SJCRH30 (cell line): ENCODE data around the gene RNF212. TPM values are rescaled to one million over a fixed set of nuclear protein-coding genes. Genes with fewer than 3 reads are reported as not detected.

Source experiments
- DNase-seq, 2 experiments: peaks; one replicate each; pipeline ENCODE4 v3.0.0-alpha.2; 2015 to 2020
- H3K27ac ChIP-seq: fragments of 250-450 bp; sonication (Bioruptor Pico); 2 replicates; pipeline ENCODE4 v1.5.1; 2020; ENCODE audit warnings: mild to moderate bottlenecking, moderate library complexity
- H3K27me3 ChIP-seq: fragments of 250-450 bp; sonication (Bioruptor Pico); 2 replicates; pipeline ENCODE4 v1.5.1; 2020; ENCODE audit warnings: mild to moderate bottlenecking, moderate library complexity
- H3K36me3 ChIP-seq: fragments of 250-450 bp; sonication (Bioruptor Pico); 2 replicates; pipeline ENCODE4 v1.5.1; 2020; ENCODE audit warnings: mild to moderate bottlenecking, moderate library complexity
- H3K4me1 ChIP-seq: fragments of 250-450 bp; sonication (Bioruptor Pico); 2 replicates; pipeline ENCODE4 v1.5.1; 2020; ENCODE audit warnings: mild to moderate bottlenecking, moderate library complexity
- H3K4me3 ChIP-seq: fragments of 250-450 bp; sonication (Bioruptor Pico); 2 replicates; pipeline ENCODE4 v1.5.1; 2020; ENCODE audit warnings: mild to moderate bottlenecking, moderate library complexity
- H3K9me3 ChIP-seq: fragments of 250-450 bp; sonication (Bioruptor Pico); replicated peaks from 2 replicates; pipeline ENCODE4 v1.5.1; 2020; ENCODE audit warnings: mild to moderate bottlenecking, moderate library complexity
- total RNA-seq: library from RNA; depleted of rRNA; stranded (reverse); fragments of >200 nt; shearing (Covaris generic); gene quantifications from 2 replicates; pipeline ENCODE4 v1.2.3, GENCODE V29; 2014

RNF212 gene
- total RNA-seq, 1 experiment from 2014 or later = not detected

DNA sequence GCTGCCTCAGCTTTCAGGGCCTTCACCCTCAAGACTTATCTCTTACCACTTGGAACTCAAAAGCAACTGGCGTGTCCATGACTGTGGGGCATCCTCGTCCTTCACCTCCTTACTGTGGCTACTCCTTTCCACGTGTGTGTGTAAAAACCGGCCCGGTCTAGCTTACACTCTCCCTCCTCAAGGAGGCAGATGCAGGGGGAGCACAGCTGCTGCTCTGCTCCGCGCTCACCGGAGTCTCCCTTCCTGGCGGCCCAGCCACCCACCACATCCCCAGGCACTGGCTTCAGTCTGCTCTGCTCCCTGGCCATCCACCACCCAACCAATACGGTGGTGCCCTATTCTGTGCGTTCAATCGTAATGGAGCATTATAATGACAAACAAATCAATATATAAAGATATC, 8.3 kb downstream of the RNF212 start:
- 0 out of 2 replicates have a peak, but pooled peaks cover 2% of the 10 kb centered on the region for H3K36me3 ChIP-seq
- H3K4me3 ChIP-seq = no peak overlapping the region
- no peaks in the 10 kb centered on the region for H3K9me3 ChIP-seq
- no peaks in the 10 kb centered on the region for H3K27me3 ChIP-seq
- H3K27ac ChIP-seq = no peak overlapping the region
- no peak for DNase-seq
- 0 out of 2 replicates have a peak, but pooled peaks cover 2% of the 10 kb centered on the region for H3K4me1 ChIP-seq

DNA sequence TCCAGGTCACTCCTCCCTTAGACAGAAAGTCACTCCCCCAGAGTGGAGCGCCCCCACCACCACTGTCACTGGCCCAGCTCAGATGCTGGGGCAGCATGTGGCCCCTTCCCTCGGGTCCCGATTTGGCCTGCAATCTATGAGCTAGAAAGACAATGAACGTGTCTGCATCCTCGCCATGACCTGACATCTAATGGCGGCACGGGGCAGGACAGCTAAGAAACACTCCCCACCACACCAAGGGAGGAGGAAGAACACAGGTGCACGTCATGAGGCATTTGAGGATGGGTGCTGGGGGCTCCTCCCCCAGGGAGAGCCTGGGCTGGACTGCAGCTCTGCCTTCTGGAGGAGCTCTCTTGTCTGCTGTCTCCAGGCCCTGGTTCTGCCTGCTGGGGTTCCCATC, 8.7 kb downstream of the RNF212 start:
- H3K9me3 ChIP-seq = no peaks in the 10 kb centered on the region
- H3K4me1 ChIP-seq = 0 out of 2 replicates have a peak, but pooled peaks cover 2% of the 10 kb centered on the region
- 0 out of 2 replicates have a peak, but pooled peaks cover 2% of the 10 kb centered on the region for H3K36me3 ChIP-seq
- no peak overlapping the region for H3K27ac ChIP-seq
- no peak overlapping the region for H3K4me3 ChIP-seq
- H3K27me3 ChIP-seq = no peaks in the 10 kb centered on the region
- no peak for DNase-seq

- Histone ChIP-seq H3K4me1 (0 out of 2 replicates have a peak, but pooled peaks cover 2% of the 10 kb centered on the region), H3K4me3 (no peak overlapping the region), H3K9me3 (no peaks in the 10 kb centered on the region), H3K27ac (no peak overlapping the region), H3K36me3 (0 out of 2 replicates have a peak, but pooled peaks cover 2% of the 10 kb centered on the region), H3K27me3 (no peaks in the 10 kb centered on the region)
- DNase-seq = no peak
Observed at GRCh38 chr4:1099684-1100335, 13.6 kb downstream of the RNF212 start.

GRCh38 chr4:1099270-1099669, 14.1 kb downstream of the RNF212 start:
- no peaks in the 10 kb centered on the region for H3K27me3 ChIP-seq
- 0 out of 2 replicates have a peak, but pooled peaks cover under 1% of the 10 kb centered on the region for H3K4me1 ChIP-seq
- DNase-seq = no peak
- no peaks in the 10 kb centered on the region for H3K9me3 ChIP-seq
- H3K4me3 ChIP-seq = no peak overlapping the region
- no peak overlapping the region for H3K27ac ChIP-seq
- H3K36me3 ChIP-seq = 0 out of 2 replicates have a peak, but pooled peaks cover 2% of the 10 kb centered on the region

GRCh38 chr4:1098311-1098925, 14.9 kb downstream of the RNF212 start:
- Histone ChIP-seq H3K36me3 (0 out of 2 replicates have a peak, but pooled peaks cover 2% of the 10 kb centered on the region), H3K27me3 (no peaks in the 10 kb centered on the region), H3K4me1 (no peaks in the 10 kb centered on the region), H3K27ac (no peak overlapping the region), H3K4me3 (no peak overlapping the region), H3K9me3 (no peaks in the 10 kb centered on the region)
- no peak for DNase-seq

DNA sequence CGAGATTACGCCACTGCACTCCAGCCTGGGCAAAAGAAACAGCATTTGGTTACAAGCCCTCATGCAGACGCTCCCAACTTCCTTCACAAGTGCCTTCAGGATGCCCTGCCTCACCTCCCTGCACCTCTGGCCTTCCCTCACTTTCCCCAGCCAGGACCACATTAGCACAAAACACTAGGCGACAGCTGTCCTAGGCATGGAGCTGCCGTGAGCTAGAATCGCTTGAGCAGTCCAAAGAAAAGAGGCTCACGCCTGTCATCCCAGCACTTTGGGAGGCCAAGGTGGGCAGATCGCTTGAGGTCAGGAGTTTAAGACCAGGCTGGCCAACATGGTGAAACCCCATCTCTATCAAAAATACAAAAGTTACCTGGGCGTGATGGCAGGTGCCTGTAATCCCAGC, 15.8 kb downstream of the RNF212 start:
- Histone ChIP-seq H3K27me3 (no peaks in the 10 kb centered on the region), H3K4me3 (no peak overlapping the region), H3K9me3 (no peaks in the 10 kb centered on the region), H3K36me3 (0 out of 2 replicates have a peak, but pooled peaks cover 2% of the 10 kb centered on the region), H3K27ac (no peak overlapping the region), H3K4me1 (no peaks in the 10 kb centered on the region)
- DNase-seq = no peak

- Histone ChIP-seq H3K27me3 (no peaks in the 10 kb centered on the region), H3K4me1 (no peaks in the 10 kb centered on the region), H3K4me3 (no peak overlapping the region), H3K36me3 (0 out of 2 replicates have a peak, but pooled peaks cover 2% of the 10 kb centered on the region), H3K27ac (no peak overlapping the region), H3K9me3 (no peaks in the 10 kb centered on the region)
- no peak for DNase-seq
Observed at GRCh38 chr4:1096841-1097240, 16.5 kb downstream of the RNF212 start.

DNA sequence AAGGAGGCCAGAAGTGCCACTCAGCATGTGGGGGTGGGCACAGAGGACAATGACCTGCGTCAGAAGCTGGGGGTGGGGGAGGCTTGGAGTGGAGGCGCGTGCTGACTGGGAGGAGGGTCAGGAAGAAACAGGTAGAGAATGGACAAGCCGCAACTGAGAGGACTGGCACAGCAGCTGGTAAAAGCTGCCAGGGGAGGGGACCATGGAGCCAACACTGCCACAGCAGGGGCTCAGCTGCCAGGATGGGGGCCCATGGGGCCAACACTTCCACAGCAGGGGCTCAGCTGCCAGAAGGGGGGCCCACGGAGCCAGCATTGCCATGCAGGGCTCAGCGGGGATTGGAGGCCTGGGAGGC, 19.1 kb downstream of the RNF212 start:
- H3K27ac ChIP-seq = no peak overlapping the region
- DNase-seq = no peak
- no peaks in the 10 kb centered on the region for H3K36me3 ChIP-seq
- H3K4me3 ChIP-seq = no peak overlapping the region
- no peaks in the 10 kb centered on the region for H3K9me3 ChIP-seq
- no peaks in the 10 kb centered on the region for H3K4me1 ChIP-seq
- H3K27me3 ChIP-seq = no peaks in the 10 kb centered on the region

GRCh38 chr4:1093391-1094335, 19.7 kb downstream of the RNF212 start:
- Histone ChIP-seq H3K9me3 (peaks cover 3% of the 10 kb centered on the region; the same call in 1 of the 2 replicates), H3K4me1 (no peaks in the 10 kb centered on the region), H3K27ac (no peak overlapping the region), H3K4me3 (no peak overlapping the region), H3K27me3 (no peaks in the 10 kb centered on the region), H3K36me3 (no peaks in the 10 kb centered on the region)
- no peak for DNase-seq

DNA sequence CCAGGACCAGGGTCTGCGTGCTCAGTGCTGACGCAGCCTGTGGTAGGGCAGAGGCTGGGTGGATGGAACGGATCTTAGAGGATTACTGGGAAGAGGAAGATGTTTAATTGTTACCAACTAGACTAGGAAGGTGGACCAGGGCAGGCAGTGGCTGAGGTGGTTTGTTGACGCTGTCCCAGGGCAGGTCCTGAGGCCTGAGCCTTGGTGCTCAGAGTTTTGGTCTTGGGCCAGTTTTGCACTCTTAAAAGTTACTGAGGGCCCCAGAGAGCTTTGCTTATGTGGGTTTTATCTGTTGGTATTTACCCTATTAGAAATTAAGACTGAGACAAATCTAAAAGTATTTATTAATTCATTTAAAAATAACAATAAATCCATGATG, 20.4 kb downstream of the RNF212 start:
- Histone ChIP-seq H3K27me3 (no peaks in the 10 kb centered on the region), H3K27ac (no peak overlapping the region), H3K9me3 (peaks cover 8% of the 10 kb centered on the region; the same call in 1 of the 2 replicates), H3K4me1 (no peaks in the 10 kb centered on the region), H3K36me3 (no peaks in the 10 kb centered on the region), H3K4me3 (no peak overlapping the region)
- no peak for DNase-seq

- Histone ChIP-seq H3K9me3 (peaks cover 8% of the 10 kb centered on the region; the same call in 1 of the 2 replicates), H3K4me1 (no peaks in the 10 kb centered on the region), H3K4me3 (no peak overlapping the region), H3K36me3 (no peaks in the 10 kb centered on the region), H3K27me3 (no peaks in the 10 kb centered on the region), H3K27ac (no peak overlapping the region)
- peak in 1 of 2 experiments; percentile 29 for DNase-seq
Observed at GRCh38 chr4:1092026-1092982, 21.1 kb downstream of the RNF212 start.

- DNase-seq = no peak
- Histone ChIP-seq H3K9me3 (peaks cover 8% of the 10 kb centered on the region; the same call in 1 of the 2 replicates), H3K4me1 (no peaks in the 10 kb centered on the region)
Observed at GRCh38 chr4:1091561-1091995, 21.8 kb downstream of the RNF212 start.

DNA sequence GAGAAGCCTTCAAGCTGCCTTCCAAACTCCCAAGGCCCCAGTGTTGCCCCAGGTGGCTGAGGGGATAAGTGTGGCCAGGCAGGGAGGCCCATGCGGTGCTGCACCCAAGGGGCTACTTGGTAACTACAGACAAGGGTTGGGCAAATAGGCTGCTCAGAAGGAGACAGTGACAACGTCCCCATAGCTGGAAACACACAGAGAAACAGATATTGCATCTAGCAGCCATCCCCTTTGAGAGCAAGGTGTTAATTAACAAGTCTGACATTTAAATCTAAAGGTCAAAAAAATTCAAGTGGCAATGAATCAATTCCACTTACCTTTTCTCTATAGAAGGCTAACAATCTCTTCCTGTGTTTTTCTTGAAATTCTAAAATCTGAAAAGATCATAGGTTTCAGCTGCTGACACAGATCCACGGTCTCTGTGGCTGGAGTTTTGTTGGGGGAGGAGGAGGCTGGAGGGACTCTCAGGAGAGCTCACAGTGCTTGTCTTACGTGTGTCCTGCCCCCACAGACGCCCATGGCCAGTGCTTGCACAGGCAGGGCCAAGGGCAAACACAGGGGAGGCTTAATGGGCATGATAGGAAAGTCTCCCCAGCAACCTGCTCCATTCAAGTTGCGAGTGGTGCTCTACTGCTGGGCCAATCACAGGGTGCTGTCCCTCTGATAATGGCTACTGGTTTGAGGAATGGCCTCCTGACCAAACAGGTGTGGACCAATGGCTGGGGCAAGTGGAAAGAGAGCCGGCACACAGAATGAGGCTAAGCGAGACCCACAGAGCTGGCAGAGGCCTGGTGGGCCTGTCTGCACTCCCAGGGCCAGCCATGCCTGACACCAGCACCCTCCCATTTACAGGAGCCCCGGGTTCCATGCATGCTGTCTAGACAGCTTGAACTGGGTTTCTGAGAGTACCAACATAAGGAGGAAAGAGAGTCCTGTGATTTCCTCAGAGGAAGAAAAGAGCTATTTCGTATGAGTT, 22.6 kb downstream of the RNF212 start:
- no peaks in the 10 kb centered on the region for H3K4me1 ChIP-seq
- no peaks in the 10 kb centered on the region for H3K36me3 ChIP-seq
- DNase-seq = no peak
- H3K9me3 ChIP-seq = peaks cover 8% of the 10 kb centered on the region; the same call in 1 of the 2 replicates
- no peaks in the 10 kb centered on the region for H3K27me3 ChIP-seq
- no peak overlapping the region for H3K4me3 ChIP-seq
- no peak overlapping the region for H3K27ac ChIP-seq

More at GRCh38 chr4:1091561-1091995, 21.8 kb downstream of the RNF212 start:
- Histone ChIP-seq H3K36me3 (no peaks in the 10 kb centered on the region), H3K27ac (no peak overlapping the region), H3K4me3 (no peak overlapping the region), H3K27me3 (no peaks in the 10 kb centered on the region)
